B cell (primary cell): Measurements from ENCODE around the gene CNTNAP2.

ENCODE experiments used
- EZH2 ChIP-seq: IDR thresholded peaks from 2 replicates; pipeline ENCODE4 v1.6.1; 2012; ENCODE audit warnings: borderline replicate concordance, low read depth, mild to moderate bottlenecking, moderate library complexity, low read length; ENCODE audit not compliant: insufficient read depth, poor library complexity, severe bottlenecking
- TF ChIP-seq, protein P1 (sequence below): fragments of 200-600 bp; IDR thresholded peaks from one replicate; pipeline ENCODE4 v1.8.0; 2022; ENCODE audit warnings: antibody characterized with exemption, mild to moderate bottlenecking

DNA sequence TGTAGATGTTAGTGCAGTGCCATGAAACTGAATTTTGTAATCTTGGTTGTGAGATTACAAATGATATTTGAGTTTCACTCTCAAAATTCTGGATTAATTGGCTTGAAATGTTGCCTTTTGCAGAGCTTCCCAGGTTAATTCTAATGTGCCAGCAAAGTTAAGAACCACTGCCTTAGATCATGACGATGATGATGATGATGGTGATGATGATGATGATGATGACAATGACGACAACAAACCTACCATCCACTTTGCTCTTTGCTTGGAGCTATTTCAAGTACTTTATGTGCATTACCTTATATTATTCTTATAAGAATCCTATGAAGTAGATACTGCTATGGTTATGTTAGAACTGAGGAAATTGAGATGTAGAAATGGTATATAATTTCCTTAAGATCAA lies 261.6 kb downstream of the CNTNAP2 start:
- TF ChIP-seq, protein P1, sequence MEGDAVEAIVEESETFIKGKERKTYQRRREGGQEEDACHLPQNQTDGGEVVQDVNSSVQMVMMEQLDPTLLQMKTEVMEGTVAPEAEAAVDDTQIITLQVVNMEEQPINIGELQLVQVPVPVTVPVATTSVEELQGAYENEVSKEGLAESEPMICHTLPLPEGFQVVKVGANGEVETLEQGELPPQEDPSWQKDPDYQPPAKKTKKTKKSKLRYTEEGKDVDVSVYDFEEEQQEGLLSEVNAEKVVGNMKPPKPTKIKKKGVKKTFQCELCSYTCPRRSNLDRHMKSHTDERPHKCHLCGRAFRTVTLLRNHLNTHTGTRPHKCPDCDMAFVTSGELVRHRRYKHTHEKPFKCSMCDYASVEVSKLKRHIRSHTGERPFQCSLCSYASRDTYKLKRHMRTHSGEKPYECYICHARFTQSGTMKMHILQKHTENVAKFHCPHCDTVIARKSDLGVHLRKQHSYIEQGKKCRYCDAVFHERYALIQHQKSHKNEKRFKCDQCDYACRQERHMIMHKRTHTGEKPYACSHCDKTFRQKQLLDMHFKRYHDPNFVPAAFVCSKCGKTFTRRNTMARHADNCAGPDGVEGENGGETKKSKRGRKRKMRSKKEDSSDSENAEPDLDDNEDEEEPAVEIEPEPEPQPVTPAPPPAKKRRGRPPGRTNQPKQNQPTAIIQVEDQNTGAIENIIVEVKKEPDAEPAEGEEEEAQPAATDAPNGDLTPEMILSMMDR, result no peak
- no peak for TF ChIP-seq EZH2
